Adrenal gland (tissue), 5 donors: ENCODE data around the gene ECI2.

ENCODE experiments used
- CTCF ChIP-seq, 6 experiments: fragments of 450-650 bp in 4 of 6; fragments of 200-600 bp in 2 of 6; sonication (generic) in 1 of 6; IDR thresholded peaks; 1 replicate in 5 of 6; 2 replicates in 1 of 6; pipeline versions ENCODE4 v1.5.1 to v1.8.0; 2016 to 2021; ENCODE audit warnings: antibody characterized with exemption in 6 of 6, mild to moderate bottlenecking in 2 of 6, moderate library complexity in 1 of 6
- POLR2A ChIP-seq, 2 donors: fragments of 450-650 bp; IDR thresholded peaks; one replicate each; pipeline ENCODE4 v1.6.1; 2017; ENCODE audit warnings: antibody characterized with exemption in 2 of 2, mild to moderate bottlenecking in 2 of 2, moderate library complexity in 1 of 2
- donor health status: DM: no; HTN: no; CAD: no.

- TF ChIP-seq CTCF (IDR thresholded peaks at IDR 0.05): no peak
- TF ChIP-seq POLR2A (IDR thresholded peaks at IDR 0.05): no peak
Observed at GRCh38 chr6:4133941-4134838, 1.2 kb downstream of the ECI2 start.
